UCSD-AML1 (cell line): ENCODE results near the gene IL1R1.

ENCODE experiments used
- DNase-seq: peaks from one replicate; lab custom pipeline; 2025; ENCODE audit not compliant: unreplicated experiment; lab: John Stamatoyannopoulos, UW

Gene IL1R1

GRCh38 chr2:102197389-102198137 is 55.0 kb downstream of the IL1R1 start:
- no peak for DNase-seq

- DNase-seq = no peak
Measured at GRCh38 chr2:102200539-102200938, 58.0 kb downstream of the IL1R1 start.

- no peak for DNase-seq
Measured at GRCh38 chr2:102204638-102205037, 62.1 kb downstream of the IL1R1 start.

GRCh38 chr2:102206666-102207341 is 64.3 kb downstream of the IL1R1 start:
- DNase-seq = no peak

GRCh38 chr2:102208774-102209173 is 66.2 kb downstream of the IL1R1 start:
- DNase-seq = no peak

GRCh38 chr2:102209474-102209873 is 66.9 kb downstream of the IL1R1 start:
- no peak for DNase-seq

GRCh38 chr2:102217032-102217431 is 74.5 kb downstream of the IL1R1 start:
- no peak for DNase-seq

GRCh38 chr2:102224824-102225739 is 82.5 kb downstream of the IL1R1 start:
- DNase-seq = peak; percentile 63

- DNase-seq = no peak
Measured at GRCh38 chr2:102226171-102226570, 83.6 kb downstream of the IL1R1 start.

GRCh38 chr2:102226612-102227391 is 84.3 kb downstream of the IL1R1 start:
- DNase-seq = no peak

- DNase-seq = no peak
Measured at GRCh38 chr2:102229141-102229769, 86.7 kb downstream of the IL1R1 start.
